Caco-2 (cell line): ENCODE data around the gene CBX4. TPM values are rescaled to one million over a fixed set of nuclear protein-coding genes. Genes with fewer than 3 reads are reported as not detected.

Experiments used
- BruUV-seq: library from RNA; stranded (reverse); fragments of 400-500 nt; replicated peaks from 2 replicates; lab custom pipeline; 2021; lab: Mats Ljungman, UMichigan
- CTCF ChIA-PET: fragments of 300-600 bp; sonication (Branson Sonifier 250); formaldehyde crosslinking; loops from one replicate; lab custom pipeline; 2022; ENCODE audit warnings: antibody characterized with exemption; lab: Charles Lee
- POLR2A ChIA-PET: fragments of 300-600 bp; sonication (Branson Sonifier 250); formaldehyde crosslinking; loops from one replicate; lab custom pipeline; 2022; ENCODE audit warnings: antibody characterized with exemption; lab: Charles Lee
- DNase-seq, 2 experiments: peaks; one replicate each; pipeline versions ENCODE4 v3.0.0 to v3.0.0-alpha.2; 2020 to 2022
- H3K27me3 ChIP-seq: replicated peaks from 2 replicates; pipeline ENCODE4 v1.6.0; 2011; ENCODE audit warnings: low read length; ENCODE audit not compliant: control insufficient read depth, insufficient read depth
- H3K36me3 ChIP-seq: 2 replicates; pipeline ENCODE4 v1.5.1; 2011; ENCODE audit warnings: low read length; ENCODE audit not compliant: control insufficient read depth, insufficient read depth
- H3K4me1 ChIP-seq: fragments of 250-450 bp; sonication (Bioruptor Pico); 2 replicates; pipeline ENCODE4 v1.5.1; 2020; ENCODE audit warnings: mild to moderate bottlenecking
- H3K4me3 ChIP-seq: 2 replicates; pipeline ENCODE4 v1.5.1; 2011; ENCODE audit warnings: low read depth, mild to moderate bottlenecking, control low read depth, low read length
- H3K9me3 ChIP-seq: fragments of 250-450 bp; sonication (Bioruptor Pico); 2 replicates; pipeline ENCODE4 v1.5.1; 2020; ENCODE audit warnings: mild to moderate bottlenecking, moderate library complexity
- H3K27ac Mint-ChIP-seq: one replicate; pipeline ENCODE4 v1.8.0; 2022; ENCODE audit warnings: mixed read lengths; ENCODE audit not compliant: unreplicated experiment
- H3K27me3 Mint-ChIP-seq: one replicate; pipeline ENCODE4 v1.8.0; 2022; ENCODE audit warnings: mixed read lengths; ENCODE audit not compliant: insufficient read depth, unreplicated experiment
- H3K36me3 Mint-ChIP-seq: one replicate; pipeline ENCODE4 v1.8.0; 2022; ENCODE audit warnings: mild to moderate bottlenecking, mixed read lengths; ENCODE audit not compliant: insufficient read depth, unreplicated experiment
- H3K4me1 Mint-ChIP-seq: one replicate; pipeline ENCODE4 v1.8.0; 2022; ENCODE audit warnings: low read depth, mixed read lengths; ENCODE audit not compliant: unreplicated experiment
- H3K4me3 Mint-ChIP-seq: one replicate; pipeline ENCODE4 v1.8.0; 2022; ENCODE audit warnings: mild to moderate bottlenecking, moderate library complexity, mixed read lengths; ENCODE audit not compliant: unreplicated experiment
- H3K9me3 Mint-ChIP-seq: one replicate; pipeline ENCODE4 v1.8.0; 2022; ENCODE audit warnings: mixed read lengths; ENCODE audit not compliant: unreplicated experiment
- CTCF ChIP-seq, 2 experiments: fragments of 200-600 bp in 1 of 2; IDR thresholded peaks; 1 replicate in 1 of 2; 2 replicates in 1 of 2; pipeline versions ENCODE4 v1.5.1 to v1.8.0; 2011 to 2022; ENCODE audit warnings: antibody characterized with exemption in 1 of 2, control low read depth in 1 of 2, inconsistent platforms in 1 of 2, low read depth in 1 of 2, low read length in 1 of 2, mild to moderate bottlenecking in 1 of 2, moderate library complexity in 1 of 2; ENCODE audit not compliant: insufficient read depth in 1 of 2, severe bottlenecking in 1 of 2, unreplicated experiment in 1 of 2
- intact Hi-C: fragments of 100-400 bp; cut with micrococcal nuclease; formaldehyde crosslinking; loops from one replicate; pipeline ENCODE4 v1.10.0; 2022; ENCODE audit not compliant: unreplicated experiment
- total RNA-seq: library from RNA; stranded (reverse); gene quantifications from 2 replicates; pipeline ENCODE4 v1.2.3, GENCODE V29; 2022

Gene CBX4
- total RNA-seq, 1 experiment from 2014 or later, result 114 TPM

- H3K4me1 ChIP-seq, result no peaks in the 10 kb centered on the region
- intact Hi-C loops, result no loop called here
- H3K27me3 ChIP-seq, result no peaks in the 10 kb centered on the region
- no peak for DNase-seq
- no TSS peak for BruUV-seq
- Mint-ChIP-seq H3K27ac (no peak overlapping the region), H3K4me1 (no peaks in the 10 kb centered on the region), H3K9me3 (peaks cover 10% of the 10 kb centered on the region), H3K27me3 (no peaks in the 10 kb centered on the region), H3K4me3 (no peak overlapping the region), H3K36me3 (no peaks in the 10 kb centered on the region)
- ChIA-PET POLR2A (no interaction called here), CTCF (no interaction called here)
- H3K36me3 ChIP-seq, result no peaks in the 10 kb centered on the region
- H3K4me3 ChIP-seq, result no peak overlapping the region
- no peak for TF ChIP-seq CTCF (IDR thresholded peaks at IDR 0.05; ENCODE audit: insufficient read depth in 1 of 2, low read depth in 1 of 2, low read length in 1 of 2, severe bottlenecking in 1 of 2, unreplicated experiment in 1 of 2)
- no peaks in the 10 kb centered on the region for H3K9me3 ChIP-seq
Observed at GRCh38 chr17:79877041-79877440, 37.8 kb upstream of the CBX4 start.

- no TSS peak for BruUV-seq
Observed at GRCh38 chr17:79875511-79875910, 36.3 kb upstream of the CBX4 start.

GRCh38 chr17:79874329-79874981, 35.2 kb upstream of the CBX4 start:
- Histone ChIP-seq H3K4me1 (no peaks in the 10 kb centered on the region), H3K27me3 (no peaks in the 10 kb centered on the region), H3K36me3 (no peaks in the 10 kb centered on the region), H3K4me3 (no peak overlapping the region), H3K9me3 (no peaks in the 10 kb centered on the region)
- H3K36me3 Mint-ChIP-seq, result no peaks in the 10 kb centered on the region
- CTCF ChIA-PET, result interaction anchor here (0.7 kb wide), 1 partner anchor 96 kb away, joined by 4 read pairs; no protein-coding TSS in a partner anchor
- H3K27ac Mint-ChIP-seq, result no peak overlapping the region
- no peaks in the 10 kb centered on the region for H3K27me3 Mint-ChIP-seq
- TF ChIP-seq CTCF (IDR thresholded peaks at IDR 0.05; ENCODE audit: insufficient read depth in 1 of 2, low read depth in 1 of 2, low read length in 1 of 2, severe bottlenecking in 1 of 2, unreplicated experiment in 1 of 2), result peak; percentile 47 to 57
- intact Hi-C loops, result loop anchor here (2.0 kb wide), 1 partner anchor 30 kb away; no protein-coding TSS in a partner anchor
- BruUV-seq, result no TSS peak
- no peaks in the 10 kb centered on the region for H3K4me1 Mint-ChIP-seq
- no peak overlapping the region for H3K4me3 Mint-ChIP-seq
- DNase-seq, result peak in 1 of 2 experiments; percentile 59
- peaks cover 10% of the 10 kb centered on the region for H3K9me3 Mint-ChIP-seq
- POLR2A ChIA-PET, result no interaction called here

More at GRCh38 chr17:79875511-79875910, 36.3 kb upstream of the CBX4 start:
- Mint-ChIP-seq H3K27me3 (no peaks in the 10 kb centered on the region), H3K9me3 (peaks cover 10% of the 10 kb centered on the region), H3K27ac (no peak overlapping the region), H3K4me1 (no peaks in the 10 kb centered on the region), H3K4me3 (no peak overlapping the region), H3K36me3 (no peaks in the 10 kb centered on the region)
- intact Hi-C loops, result loop anchor here (2.0 kb wide), 1 partner anchor 31 kb away; no protein-coding TSS in a partner anchor
- CTCF ChIA-PET, result interaction anchor here (0.7 kb wide), 2 partner anchors 33 to 40 kb away, joined by 3 to 14 read pairs; no protein-coding TSS in a partner anchor
- DNase-seq, result no peak
- Histone ChIP-seq H3K4me1 (no peaks in the 10 kb centered on the region), H3K9me3 (no peaks in the 10 kb centered on the region), H3K36me3 (no peaks in the 10 kb centered on the region), H3K4me3 (no peak overlapping the region), H3K27me3 (no peaks in the 10 kb centered on the region)
- no peak for TF ChIP-seq CTCF (IDR thresholded peaks at IDR 0.05; ENCODE audit: insufficient read depth in 1 of 2, low read depth in 1 of 2, low read length in 1 of 2, severe bottlenecking in 1 of 2, unreplicated experiment in 1 of 2)
- POLR2A ChIA-PET, result no interaction called here
